GM13977 (cell line): ENCODE measurements around the gene CERS1.

ENCODE experiments used
- DNase-seq: peaks from one replicate; pipeline ENCODE4 v3.0.0; 2012; ENCODE audit warnings: low spot score
- in situ Hi-C: fragments of 300-500 bp; cut with MboI; formaldehyde crosslinking; loops from one replicate; pipeline ENCODE4 v1.12.0; 2022; ENCODE audit warnings: low sequenced_read_pairs, low pct_unique_long_range_greater_than_20kb, mixed read lengths, inconsistent platforms; ENCODE audit not compliant: unreplicated experiment
- TF ChIP-seq, protein P1 (sequence below): IDR thresholded peaks from 2 replicates; pipeline ENCODE4 v1.5.1; 2012; ENCODE audit warnings: mild to moderate bottlenecking, control low read depth; ENCODE audit not compliant: insufficient read depth; ENCODE audit errors: extremely low read depth, missing control alignments

The CERS1 gene

DNA sequence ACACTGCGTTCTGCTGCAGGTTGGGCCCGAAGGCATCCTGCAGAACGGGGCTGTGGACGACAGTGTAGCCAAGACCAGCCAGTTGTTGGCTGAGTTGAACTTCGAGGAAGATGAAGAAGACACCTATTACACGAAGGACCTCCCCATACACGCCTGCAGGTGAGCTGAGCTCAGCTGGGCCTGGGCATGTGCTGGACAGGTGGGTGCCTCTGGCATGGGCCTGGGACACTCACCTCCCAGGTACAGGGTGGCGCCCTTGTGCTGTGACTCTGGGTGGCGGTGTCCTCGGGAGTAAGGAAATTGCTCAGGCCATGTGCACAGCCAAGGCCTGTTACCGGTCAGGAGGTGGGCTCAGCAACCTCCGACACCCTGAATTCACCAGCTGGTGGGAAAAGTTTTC is 50.0 kb downstream of the CERS1 start:
- TF ChIP-seq, protein P1, sequence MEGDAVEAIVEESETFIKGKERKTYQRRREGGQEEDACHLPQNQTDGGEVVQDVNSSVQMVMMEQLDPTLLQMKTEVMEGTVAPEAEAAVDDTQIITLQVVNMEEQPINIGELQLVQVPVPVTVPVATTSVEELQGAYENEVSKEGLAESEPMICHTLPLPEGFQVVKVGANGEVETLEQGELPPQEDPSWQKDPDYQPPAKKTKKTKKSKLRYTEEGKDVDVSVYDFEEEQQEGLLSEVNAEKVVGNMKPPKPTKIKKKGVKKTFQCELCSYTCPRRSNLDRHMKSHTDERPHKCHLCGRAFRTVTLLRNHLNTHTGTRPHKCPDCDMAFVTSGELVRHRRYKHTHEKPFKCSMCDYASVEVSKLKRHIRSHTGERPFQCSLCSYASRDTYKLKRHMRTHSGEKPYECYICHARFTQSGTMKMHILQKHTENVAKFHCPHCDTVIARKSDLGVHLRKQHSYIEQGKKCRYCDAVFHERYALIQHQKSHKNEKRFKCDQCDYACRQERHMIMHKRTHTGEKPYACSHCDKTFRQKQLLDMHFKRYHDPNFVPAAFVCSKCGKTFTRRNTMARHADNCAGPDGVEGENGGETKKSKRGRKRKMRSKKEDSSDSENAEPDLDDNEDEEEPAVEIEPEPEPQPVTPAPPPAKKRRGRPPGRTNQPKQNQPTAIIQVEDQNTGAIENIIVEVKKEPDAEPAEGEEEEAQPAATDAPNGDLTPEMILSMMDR, result no peak
- in situ Hi-C loops, result no loop called here
- no peak for DNase-seq

- in situ Hi-C loops, result no loop called here
- TF ChIP-seq, protein P1, result no peak
- no peak for DNase-seq
Observed at GRCh38 chr19:18844806-18845329, 51.1 kb downstream of the CERS1 start.

DNA sequence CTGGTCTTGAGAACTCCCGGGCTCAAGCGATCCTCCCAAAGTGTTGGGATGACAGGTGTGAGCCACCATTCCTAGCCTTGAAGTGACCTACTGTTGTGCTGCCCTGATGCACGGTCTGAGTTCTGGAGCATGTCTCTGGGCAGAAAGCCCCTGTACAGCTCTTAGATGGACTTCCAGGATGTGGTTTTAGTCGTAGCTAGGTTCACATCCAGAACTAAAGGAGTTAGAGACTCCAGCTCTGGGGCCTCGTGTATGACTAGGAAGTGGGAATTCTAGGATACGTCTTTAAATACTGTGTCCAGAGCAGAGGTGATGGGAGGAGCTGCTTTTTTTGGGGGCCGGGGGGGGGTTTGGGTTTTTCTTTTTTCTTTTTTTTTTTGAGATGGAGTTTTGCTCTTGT is 52.0 kb downstream of the CERS1 start:
- in situ Hi-C loops, result no loop called here
- TF ChIP-seq, protein P1, result no peak
- no peak for DNase-seq

DNA sequence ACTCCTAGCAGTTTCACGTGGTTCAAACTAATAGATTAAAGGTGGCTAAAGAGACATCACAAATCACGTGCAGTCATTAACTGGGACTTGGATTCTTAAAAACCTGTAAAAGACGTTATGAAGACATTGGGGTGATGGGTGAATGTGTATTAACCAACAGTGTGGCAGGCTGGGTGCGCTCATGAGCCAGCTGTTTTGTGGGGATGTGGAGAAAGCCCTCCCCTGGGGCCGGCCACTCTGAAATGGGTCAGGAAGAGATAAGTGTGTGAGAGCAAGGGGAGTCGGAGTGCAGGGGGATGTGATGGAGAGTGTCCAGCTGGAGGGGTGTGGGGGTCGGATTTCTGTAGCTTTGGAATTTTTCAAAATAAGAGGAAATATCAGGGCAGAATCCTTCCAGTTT is 53.8 kb downstream of the CERS1 start:
- TF ChIP-seq, protein P1, result no peak
- in situ Hi-C loops, result no loop called here
- DNase-seq, result no peak

DNA sequence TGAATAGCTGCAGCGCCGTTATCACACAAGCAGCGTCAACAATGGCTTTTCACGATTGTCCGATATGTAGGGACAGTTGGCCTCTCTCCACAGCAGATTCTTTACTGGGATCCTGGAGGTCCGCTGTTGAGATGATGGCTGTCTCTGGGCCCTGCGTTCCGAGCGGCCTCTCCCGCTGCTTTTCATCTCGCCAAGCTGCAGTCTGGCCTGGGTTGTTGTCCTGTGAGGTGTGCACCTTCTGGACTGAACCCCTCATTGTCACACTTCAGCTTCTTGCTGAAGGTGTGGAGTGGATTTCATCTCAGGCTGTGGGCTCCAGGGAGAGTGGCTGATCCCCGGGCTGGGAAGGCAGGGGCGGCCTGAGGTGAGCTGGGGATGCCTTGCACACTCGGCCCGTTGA is 54.6 kb downstream of the CERS1 start:
- in situ Hi-C loops, result no loop called here
- no peak for DNase-seq
- TF ChIP-seq, protein P1, result no peak

DNA sequence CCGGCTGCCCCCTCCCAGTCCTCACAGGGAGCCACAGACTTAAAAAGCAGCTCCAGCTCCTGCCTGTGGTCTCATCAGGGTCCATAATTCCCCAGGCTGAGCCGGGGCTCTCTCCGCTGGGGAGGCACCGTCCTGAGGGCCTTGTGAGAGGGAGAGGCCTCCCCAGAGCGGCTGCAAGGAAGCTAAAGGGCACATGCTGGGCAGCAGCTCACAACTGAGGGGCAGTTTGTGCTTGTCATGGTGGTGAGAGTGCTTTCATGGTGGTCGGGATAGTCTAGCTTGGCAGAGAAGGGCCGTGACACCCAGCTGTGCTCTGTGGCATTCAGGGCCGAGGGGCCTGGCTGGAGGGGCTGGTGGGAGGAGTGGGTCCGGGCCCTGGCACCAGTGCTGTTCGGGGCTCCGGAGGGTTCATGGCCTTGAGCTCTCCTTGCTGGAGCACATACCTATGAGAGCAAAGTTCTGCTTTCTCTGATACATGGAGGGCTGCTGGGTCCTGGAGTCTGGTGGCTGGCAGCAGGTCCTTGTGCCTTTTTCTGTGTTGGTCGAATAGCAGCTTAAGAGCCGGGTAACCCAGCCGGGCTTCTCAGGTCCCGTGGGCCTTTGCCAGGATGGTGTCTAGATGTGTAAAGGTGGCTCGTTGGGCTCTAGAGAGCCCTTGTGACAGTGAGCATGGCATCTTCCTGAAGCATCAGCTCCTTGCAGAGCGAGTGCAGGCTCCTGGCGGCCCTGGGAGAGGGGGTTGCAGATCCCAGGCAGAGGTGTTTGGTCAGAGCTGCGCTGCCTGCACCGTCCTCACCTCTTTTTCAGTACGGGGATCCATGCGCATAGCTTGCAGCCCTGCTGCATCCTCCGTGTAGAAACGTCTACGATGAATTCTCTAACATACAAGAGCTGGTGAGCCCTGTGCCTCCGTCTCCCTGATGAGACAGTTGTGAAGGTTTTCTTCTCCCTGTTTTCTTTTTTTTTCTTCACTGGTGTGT is 55.4 kb downstream of the CERS1 start:
- no peak for DNase-seq
- TF ChIP-seq, protein P1, result no peak
- in situ Hi-C loops, result no loop called here
